HCT116 (cell line): ENCODE data around the gene MDH2.

Source experiments
- CEBPB ChIP-seq: IDR thresholded peaks from 2 replicates; pipeline ENCODE4 v1.6.1; 2012; ENCODE audit warnings: low read depth
- EZH2 ChIP-seq: fragments of 200-600 bp; sonication (generic); IDR thresholded peaks from 2 replicates; pipeline ENCODE4 v1.6.1; 2017; ENCODE audit warnings: antibody characterized with exemption, mixed run types
- POLR2A ChIP-seq: IDR thresholded peaks from 2 replicates; pipeline ENCODE4 v1.7.0; 2011; ENCODE audit warnings: borderline replicate concordance; ENCODE audit not compliant: insufficient read depth, insufficient read length; ENCODE audit errors: extremely low read depth
- POLR2AphosphoS5 ChIP-seq: IDR thresholded peaks from 2 replicates; pipeline ENCODE4 v1.6.1; 2011; ENCODE audit warnings: mild to moderate bottlenecking, low read depth, low read length, moderate library complexity
- ZFX ChIP-seq: fragments of 450-650 bp; IDR thresholded peaks from 2 replicates; pipeline ENCODE4 v1.6.1; 2017
- ZNF274 ChIP-seq: fragments of 200-500 bp; sonication (Bioruptor generic); IDR thresholded peaks from 2 replicates; pipeline ENCODE4 v1.6.1; 2014; ENCODE audit warnings: mild to moderate bottlenecking, low read depth, low read length, inconsistent platforms
- TF ChIP-seq, protein P1 (sequence below): IDR thresholded peaks from 2 replicates; pipeline ENCODE4 v1.6.1; 2012
- TF ChIP-seq, protein P2 (sequence below), 3 experiments: fragments of 200-600 bp in 1 of 3; sonication (generic) in 1 of 3; IDR thresholded peaks in 2 of 3; conservative IDR thresholded peaks in 1 of 3; 2 replicates each; pipeline ENCODE4 v1.5.1; 2012 to 2017; ENCODE audit warnings: low read depth in 2 of 3, low read length in 2 of 3, antibody characterized with exemption in 1 of 3, borderline replicate concordance in 1 of 3, control low read depth in 1 of 3, mild to moderate bottlenecking in 1 of 3, mixed read lengths in 1 of 3, mixed run types in 1 of 3, moderate library complexity in 1 of 3; ENCODE audit not compliant: insufficient read depth in 1 of 3

GRCh38 chr7:76000566-76000965, 47.3 kb upstream of the MDH2 start:
- TF ChIP-seq POLR2AphosphoS5, result no peak
- TF ChIP-seq ZFX, result no peak
- TF ChIP-seq, protein P1, sequence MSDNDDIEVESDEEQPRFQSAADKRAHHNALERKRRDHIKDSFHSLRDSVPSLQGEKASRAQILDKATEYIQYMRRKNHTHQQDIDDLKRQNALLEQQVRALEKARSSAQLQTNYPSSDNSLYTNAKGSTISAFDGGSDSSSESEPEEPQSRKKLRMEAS, result no peak
- TF ChIP-seq ZNF274, result no peak
- TF ChIP-seq, protein P2, sequence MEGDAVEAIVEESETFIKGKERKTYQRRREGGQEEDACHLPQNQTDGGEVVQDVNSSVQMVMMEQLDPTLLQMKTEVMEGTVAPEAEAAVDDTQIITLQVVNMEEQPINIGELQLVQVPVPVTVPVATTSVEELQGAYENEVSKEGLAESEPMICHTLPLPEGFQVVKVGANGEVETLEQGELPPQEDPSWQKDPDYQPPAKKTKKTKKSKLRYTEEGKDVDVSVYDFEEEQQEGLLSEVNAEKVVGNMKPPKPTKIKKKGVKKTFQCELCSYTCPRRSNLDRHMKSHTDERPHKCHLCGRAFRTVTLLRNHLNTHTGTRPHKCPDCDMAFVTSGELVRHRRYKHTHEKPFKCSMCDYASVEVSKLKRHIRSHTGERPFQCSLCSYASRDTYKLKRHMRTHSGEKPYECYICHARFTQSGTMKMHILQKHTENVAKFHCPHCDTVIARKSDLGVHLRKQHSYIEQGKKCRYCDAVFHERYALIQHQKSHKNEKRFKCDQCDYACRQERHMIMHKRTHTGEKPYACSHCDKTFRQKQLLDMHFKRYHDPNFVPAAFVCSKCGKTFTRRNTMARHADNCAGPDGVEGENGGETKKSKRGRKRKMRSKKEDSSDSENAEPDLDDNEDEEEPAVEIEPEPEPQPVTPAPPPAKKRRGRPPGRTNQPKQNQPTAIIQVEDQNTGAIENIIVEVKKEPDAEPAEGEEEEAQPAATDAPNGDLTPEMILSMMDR (IDR thresholded peaks at IDR 0.05 in 2 of 3, conservative IDR thresholded peaks at IDR 0.05 in 1 of 3; ENCODE audit: borderline replicate concordance in 1 of 3, insufficient read depth in 1 of 3, low read depth in 2 of 3, low read length in 2 of 3), result no peak
- TF ChIP-seq EZH2, result no peak
- TF ChIP-seq POLR2A, result no peak
- TF ChIP-seq CEBPB, result no peak
